Left cardiac atrium (tissue), 4 donors: ENCODE data around the gene VDR. TPM values are rescaled to one million over a fixed set of nuclear protein-coding genes. Genes with fewer than 3 reads are reported as not detected.

ENCODE experiments used
- ATAC-seq, 2 donors: fragments of 200-7000 bp; cut with Tn5 transposase; one replicate each; pipeline ENCODE4 v1.9.1; 2020; ENCODE audit warnings: mild to moderate bottlenecking in 2 of 2, moderate library complexity in 2 of 2
- DNase-seq: peaks from one replicate; pipeline ENCODE4 v3.0.0-alpha.2; 2020
- intact Hi-C, 2 donors: fragments of 100-400 bp; cut with DNase I; formaldehyde crosslinking; loops; one replicate each; pipeline versions ENCODE4 v1.14.1 to v1.15.1; 2022 to 2023
- total RNA-seq, 2 donors: library from RNA; stranded (reverse); fragmentation: NEBNext Ultra II Directional; extraction: Animal tissue kit (Norgen Biotek cat#: 25700); gene quantifications; one replicate each; pipeline ENCODE4 v1.2.1, GENCODE V29; 2021
- donor health status: DM: no; HTN: yes; CAD: no.
- donor health status: DM: no; HTN: yes; CAD: no; lungs with severe emphysema.
- donor health status: DM: yes; HTN: yes; CAD: no.
- donor health status: Dilated cardiomyopathy.

VDR gene
- total RNA-seq, 2 donors from 2014 or later: 0.74 to 3.1 TPM

- no peak for DNase-seq
- intact Hi-C loops: no loop called here
- no peak for ATAC-seq
Observed at GRCh38 chr12:47900131-47901062, 4.4 kb downstream of the VDR start.

GRCh38 chr12:47899466-47899865 is 5.3 kb downstream of the VDR start:
- DNase-seq: no peak
- ATAC-seq: no peak
- intact Hi-C loops: no loop called here

- ATAC-seq (no peak), DNase-seq (no peak)
- intact Hi-C loops: no loop called here
Observed at GRCh38 chr12:47896633-47897032, 8.2 kb downstream of the VDR start.

- intact Hi-C loops: no loop called here
- DNase-seq: no peak
Observed at GRCh38 chr12:47896022-47896421, 8.8 kb downstream of the VDR start.

GRCh38 chr12:47894652-47895051 is 10.1 kb downstream of the VDR start:
- DNase-seq (no peak), ATAC-seq (no peak)
- intact Hi-C loops: no loop called here

More at GRCh38 chr12:47896022-47896421, 8.8 kb downstream of the VDR start:
- no peak for ATAC-seq

- DNase-seq: no peak
- intact Hi-C loops: no loop called here
- no peak for ATAC-seq
Observed at GRCh38 chr12:47894068-47894467, 10.7 kb downstream of the VDR start.

GRCh38 chr12:47892819-47893218 is 12.0 kb downstream of the VDR start:
- no peak for DNase-seq
- intact Hi-C loops: no loop called here
- ATAC-seq: peak in 1 of 2 donors; percentile 42

- intact Hi-C loops: no loop called here
- ATAC-seq (peak; percentile 20 to 45), DNase-seq (no peak)
Observed at GRCh38 chr12:47891356-47891755, 13.4 kb downstream of the VDR start.

- ATAC-seq (peak; percentile 36 to 60), DNase-seq (no peak)
- intact Hi-C loops: no loop called here
Observed at GRCh38 chr12:47889040-47889439, 15.8 kb downstream of the VDR start.

GRCh38 chr12:47888153-47888819 is 16.5 kb downstream of the VDR start:
- ATAC-seq (no peak), DNase-seq (no peak)
- intact Hi-C loops: no loop called here

- intact Hi-C loops: no loop called here
- ATAC-seq (no peak), DNase-seq (no peak)
Observed at GRCh38 chr12:47887529-47887928, 17.3 kb downstream of the VDR start.

- intact Hi-C loops: no loop called here
- DNase-seq (no peak), ATAC-seq (no peak)
Observed at GRCh38 chr12:47886510-47887240, 18.1 kb downstream of the VDR start.

- DNase-seq (no peak), ATAC-seq (no peak)
- intact Hi-C loops: no loop called here
Observed at GRCh38 chr12:47885566-47885965, 19.2 kb downstream of the VDR start.

- ATAC-seq: no peak
- intact Hi-C loops: no loop called here
Observed at GRCh38 chr12:47885012-47885501, 19.7 kb downstream of the VDR start.

GRCh38 chr12:47884501-47884900 is 20.3 kb downstream of the VDR start:
- intact Hi-C loops: no loop called here
- no peak for DNase-seq
- ATAC-seq: no peak

More at GRCh38 chr12:47885012-47885501, 19.7 kb downstream of the VDR start:
- DNase-seq: no peak

GRCh38 chr12:47883663-47884195 is 21.1 kb downstream of the VDR start:
- DNase-seq (no peak), ATAC-seq (no peak)
- intact Hi-C loops: no loop called here

- peak in 1 of 2 donors; percentile 38 for ATAC-seq
- intact Hi-C loops: no loop called here
- DNase-seq: no peak
Observed at GRCh38 chr12:47882781-47883546, 21.8 kb downstream of the VDR start.

GRCh38 chr12:47881826-47882427 is 22.9 kb downstream of the VDR start:
- intact Hi-C loops: no loop called here
- DNase-seq: peak; percentile 48
- peak; percentile 34 to 87 for ATAC-seq
